Stimulated activated CD4-positive, alpha-beta T cell treated with anti-CD3 and anti-CD28 coated beads, Interleukin-1b, Interleukin-23, amount 100 ng/mL, for 1 hour (primary cell): Measurements from ENCODE around the gene ADAMTSL3.
"Not testable (repeated sequence)": the region's sequence is repeated elsewhere in the genome, so short reads cannot be mapped to it uniquely, and the experiment has no call there.

ENCODE experiments used
- DNase-seq, 2 donors: peaks; one replicate each; pipeline ENCODE4 v3.0.0-alpha.2; 2020; ENCODE audit warnings: low read depth in 2 of 2

ADAMTSL3 gene

GRCh38 chr15:83702314-83702713 is 48.4 kb downstream of the ADAMTSL3 start:
- DNase-seq: not testable (repeated sequence)

- no peak for DNase-seq
These were observed 54.4 kb downstream of the ADAMTSL3 start for GRCh38 chr15:83708328-83708727.

GRCh38 chr15:83709241-83709640 is 55.3 kb downstream of the ADAMTSL3 start:
- DNase-seq: no peak

GRCh38 chr15:83709811-83710210 is 55.9 kb downstream of the ADAMTSL3 start:
- no peak for DNase-seq

GRCh38 chr15:83710452-83710851 is 56.5 kb downstream of the ADAMTSL3 start:
- no peak for DNase-seq

- DNase-seq: no peak
These were observed 57.3 kb downstream of the ADAMTSL3 start for GRCh38 chr15:83711236-83711635.

GRCh38 chr15:83713242-83713641 is 59.3 kb downstream of the ADAMTSL3 start:
- no peak for DNase-seq

- no peak for DNase-seq
These were observed 61.2 kb downstream of the ADAMTSL3 start for GRCh38 chr15:83714939-83715628.

- DNase-seq: no peak
These were observed 62.7 kb downstream of the ADAMTSL3 start for GRCh38 chr15:83716605-83717004.

GRCh38 chr15:83717010-83717409 is 63.1 kb downstream of the ADAMTSL3 start:
- no peak for DNase-seq

- DNase-seq: no peak
These were observed 66.5 kb downstream of the ADAMTSL3 start for GRCh38 chr15:83720468-83720867.

GRCh38 chr15:83721031-83721430 is 67.1 kb downstream of the ADAMTSL3 start:
- no peak for DNase-seq

- DNase-seq: no peak
These were observed 68.1 kb downstream of the ADAMTSL3 start for GRCh38 chr15:83721981-83722380.

- no peak for DNase-seq
These were observed 69.3 kb downstream of the ADAMTSL3 start for GRCh38 chr15:83723216-83723615.

- DNase-seq: no peak
These were observed 78.3 kb downstream of the ADAMTSL3 start for GRCh38 chr15:83732196-83732595.

GRCh38 chr15:83732770-83733169 is 78.8 kb downstream of the ADAMTSL3 start:
- DNase-seq: no peak

- no peak for DNase-seq
These were observed 79.3 kb downstream of the ADAMTSL3 start for GRCh38 chr15:83733206-83733605.

- no peak for DNase-seq
These were observed 79.8 kb downstream of the ADAMTSL3 start for GRCh38 chr15:83733691-83734090.

- DNase-seq: no peak
These were observed 80.6 kb downstream of the ADAMTSL3 start for GRCh38 chr15:83734487-83734886.

- DNase-seq: no peak
These were observed 85.7 kb downstream of the ADAMTSL3 start for GRCh38 chr15:83739629-83740028.

- DNase-seq: no peak
These were observed 91.8 kb downstream of the ADAMTSL3 start for GRCh38 chr15:83745771-83746170.

- DNase-seq: no peak
These were observed 92.3 kb downstream of the ADAMTSL3 start for GRCh38 chr15:83746231-83746630.

- no peak for DNase-seq
These were observed 93.3 kb downstream of the ADAMTSL3 start for GRCh38 chr15:83747050-83747717.

- DNase-seq: no peak
These were observed 93.8 kb downstream of the ADAMTSL3 start for GRCh38 chr15:83747718-83748110.
